WERI-Rb-1 (cell line): ENCODE data around the gene SH3TC1.
A peak's percentile ranks its signal among the peaks of the same experiment; 100 is the strongest.

Experiments used
- DNase-seq: peaks from one replicate; pipeline ENCODE4 v3.0.0-alpha.2; 2020
- H3K27ac ChIP-seq: fragments of 250-450 bp; sonication (Bioruptor Pico); 2 replicates; pipeline ENCODE4 v1.5.1; 2020; ENCODE audit warnings: mild to moderate bottlenecking, moderate library complexity
- H3K27me3 ChIP-seq: fragments of 250-450 bp; sonication (Bioruptor Pico); 2 replicates; pipeline ENCODE4 v1.5.1; 2021; ENCODE audit warnings: mild to moderate bottlenecking, low read depth, moderate library complexity; ENCODE audit not compliant: insufficient read depth, severe bottlenecking
- H3K36me3 ChIP-seq: fragments of 250-450 bp; sonication (Bioruptor Pico); 2 replicates; pipeline ENCODE4 v1.5.1; 2020; ENCODE audit warnings: mild to moderate bottlenecking, moderate library complexity
- H3K4me3 ChIP-seq: 2 replicates; pipeline ENCODE4 v1.5.1; 2011; ENCODE audit warnings: low read depth, mild to moderate bottlenecking, control low read depth, low read length
- H3K9me3 ChIP-seq: fragments of 250-450 bp; sonication (Bioruptor Pico); 2 replicates; pipeline ENCODE4 v1.5.1; 2021; ENCODE audit warnings: mild to moderate bottlenecking, moderate library complexity; ENCODE audit not compliant: severe bottlenecking
- CTCF ChIP-seq: IDR thresholded peaks from 2 replicates; pipeline ENCODE4 v1.5.1; 2011; ENCODE audit warnings: low read depth, mild to moderate bottlenecking, control low read depth, inconsistent platforms, low read length

SH3TC1 gene

GRCh38 chr4:8189551-8190466 lies 9.3 kb upstream of the SH3TC1 start:
- Histone ChIP-seq H3K36me3 (no peaks in the 10 kb centered on the region), H3K9me3 (no peaks in the 10 kb centered on the region), H3K27ac (no peak overlapping the region), H3K4me3 (no peak overlapping the region), H3K27me3 (no peaks in the 10 kb centered on the region)
- no peak for DNase-seq
- no peak for TF ChIP-seq CTCF

- Histone ChIP-seq H3K4me3 (no peak overlapping the region), H3K27me3 (no peaks in the 10 kb centered on the region), H3K36me3 (no peaks in the 10 kb centered on the region), H3K9me3 (no peaks in the 10 kb centered on the region), H3K27ac (no peak overlapping the region)
- no peak for DNase-seq
- TF ChIP-seq CTCF = no peak
Observed at GRCh38 chr4:8191136-8191747, 7.8 kb upstream of the SH3TC1 start.

GRCh38 chr4:8192748-8193738 lies 6.0 kb upstream of the SH3TC1 start:
- peak; percentile 53 for DNase-seq
- no peak overlapping the region for H3K27ac ChIP-seq

GRCh38 chr4:8194306-8195242 lies 4.5 kb upstream of the SH3TC1 start:
- TF ChIP-seq CTCF = no peak

More at GRCh38 chr4:8192748-8193738, 6.0 kb upstream of the SH3TC1 start:
- 0 out of 2 replicates have a peak, but pooled peaks have one; percentile 16 for TF ChIP-seq CTCF
- Histone ChIP-seq H3K9me3 (no peaks in the 10 kb centered on the region), H3K27me3 (no peaks in the 10 kb centered on the region), H3K4me3 (no peak overlapping the region), H3K36me3 (no peaks in the 10 kb centered on the region)

GRCh38 chr4:8195431-8195830 lies 3.7 kb upstream of the SH3TC1 start:
- no peak overlapping the region for H3K27ac ChIP-seq
- no peak for TF ChIP-seq CTCF

More at GRCh38 chr4:8194306-8195242, 4.5 kb upstream of the SH3TC1 start:
- H3K4me3 ChIP-seq = no peak overlapping the region
- peak overlapping the region; percentile 39 for H3K27ac ChIP-seq
- H3K36me3 ChIP-seq = no peaks in the 10 kb centered on the region
- no peak for DNase-seq
- no peaks in the 10 kb centered on the region for H3K27me3 ChIP-seq
- H3K9me3 ChIP-seq = no peaks in the 10 kb centered on the region

More at GRCh38 chr4:8195431-8195830, 3.7 kb upstream of the SH3TC1 start:
- Histone ChIP-seq H3K9me3 (no peaks in the 10 kb centered on the region), H3K27me3 (no peaks in the 10 kb centered on the region), H3K4me3 (no peak overlapping the region), H3K36me3 (no peaks in the 10 kb centered on the region)
- no peak for DNase-seq
